ENCODE data around the gene PDF.

Gene PDF

GRCh38 chr16:69350536-69351133, 20.2 kb upstream of the PDF start:
- no peak for FAIRE-seq
- no peak for DNase-seq (ENCODE audit: insufficient read length, low spot score)

GRCh38 chr16:69349536-69349935, 19.1 kb upstream of the PDF start:
- no peak for TF ChIP-seq CTCF (IDR thresholded peaks at IDR 0.05; ENCODE audit: insufficient read depth, missing control alignments)
- FAIRE-seq (no peak), DNase-seq (ENCODE audit: insufficient read length, low spot score) (no peak)

More at GRCh38 chr16:69350536-69351133, 20.2 kb upstream of the PDF start:
- no peak for TF ChIP-seq CTCF (IDR thresholded peaks at IDR 0.05; ENCODE audit: insufficient read depth, missing control alignments)

GRCh38 chr16:69348222-69348621, 17.8 kb upstream of the PDF start:
- no peak for TF ChIP-seq CTCF (IDR thresholded peaks at IDR 0.05; ENCODE audit: insufficient read depth, missing control alignments)
- no peak for DNase-seq (ENCODE audit: insufficient read length, low spot score)
- no peak for FAIRE-seq

GRCh38 chr16:69346683-69347082, 16.3 kb upstream of the PDF start:
- DNase-seq (ENCODE audit: insufficient read length, low spot score) (no peak), FAIRE-seq (no peak)
- TF ChIP-seq CTCF (IDR thresholded peaks at IDR 0.05; ENCODE audit: insufficient read depth, missing control alignments): no peak

GRCh38 chr16:69345923-69346322, 15.5 kb upstream of the PDF start:
- DNase-seq (ENCODE audit: insufficient read length, low spot score) (no peak), FAIRE-seq (no peak)
- no peak for TF ChIP-seq CTCF (IDR thresholded peaks at IDR 0.05; ENCODE audit: insufficient read depth, missing control alignments)

- TF ChIP-seq CTCF (IDR thresholded peaks at IDR 0.05; ENCODE audit: insufficient read depth, missing control alignments): no peak
- no peak for FAIRE-seq
- no peak for DNase-seq (ENCODE audit: insufficient read length, low spot score)
Observed at GRCh38 chr16:69344171-69344570, 13.8 kb upstream of the PDF start.

GRCh38 chr16:69340095-69340644, 9.8 kb upstream of the PDF start:
- DNase-seq (ENCODE audit: insufficient read length, low spot score) (no peak), FAIRE-seq (no peak)
- TF ChIP-seq CTCF (IDR thresholded peaks at IDR 0.05; ENCODE audit: insufficient read depth, missing control alignments): no peak

All from D721Med (cell line).